ENCODE data around the gene PRR13.

PRR13 gene

GRCh38 chr12:53456654-53457366 lies 15.3 kb downstream of the PRR13 start:
- peaks cover 39% of the 10 kb centered on the region for H3K4me1 Mint-ChIP-seq
- no peak overlapping the region for H3K4me3 Mint-ChIP-seq
- ATAC-seq = no peak
- no peak overlapping the region for H3K27ac Mint-ChIP-seq
- H3K9me3 Mint-ChIP-seq = no peaks in the 10 kb centered on the region
- peaks cover 77% of the 10 kb centered on the region for H3K36me3 Mint-ChIP-seq
- H3K27me3 Mint-ChIP-seq = no peaks in the 10 kb centered on the region

GRCh38 chr12:53459097-53459496 lies 17.6 kb downstream of the PRR13 start:
- no peaks in the 10 kb centered on the region for H3K9me3 Mint-ChIP-seq
- H3K27ac Mint-ChIP-seq = no peak overlapping the region
- no peak for ATAC-seq
- H3K4me3 Mint-ChIP-seq = no peak overlapping the region
- H3K36me3 Mint-ChIP-seq = peaks cover 83% of the 10 kb centered on the region
- peaks cover 32% of the 10 kb centered on the region for H3K4me1 Mint-ChIP-seq
- no peaks in the 10 kb centered on the region for H3K27me3 Mint-ChIP-seq

GRCh38 chr12:53461059-53461458 lies 19.5 kb downstream of the PRR13 start:
- H3K27me3 Mint-ChIP-seq = no peaks in the 10 kb centered on the region
- H3K36me3 Mint-ChIP-seq = peaks cover 82% of the 10 kb centered on the region
- H3K4me3 Mint-ChIP-seq = no peak overlapping the region
- no peak for ATAC-seq
- H3K9me3 Mint-ChIP-seq = no peaks in the 10 kb centered on the region
- no peak overlapping the region for H3K27ac Mint-ChIP-seq
- H3K4me1 Mint-ChIP-seq = peaks cover 27% of the 10 kb centered on the region

- peaks cover 85% of the 10 kb centered on the region for H3K36me3 Mint-ChIP-seq
- H3K27ac Mint-ChIP-seq = no peak overlapping the region
- peaks cover 31% of the 10 kb centered on the region for H3K4me1 Mint-ChIP-seq
- no peaks in the 10 kb centered on the region for H3K27me3 Mint-ChIP-seq
- no peak overlapping the region for H3K4me3 Mint-ChIP-seq
- H3K9me3 Mint-ChIP-seq = no peaks in the 10 kb centered on the region
- ATAC-seq = no peak
These were observed 20.1 kb downstream of the PRR13 start for GRCh38 chr12:53461591-53461990.

- peaks cover 93% of the 10 kb centered on the region for H3K36me3 Mint-ChIP-seq
- no peak overlapping the region for H3K27ac Mint-ChIP-seq
- peaks cover 37% of the 10 kb centered on the region for H3K4me1 Mint-ChIP-seq
- H3K9me3 Mint-ChIP-seq = no peaks in the 10 kb centered on the region
- ATAC-seq = no peak
- H3K4me3 Mint-ChIP-seq = no peak overlapping the region
- no peaks in the 10 kb centered on the region for H3K27me3 Mint-ChIP-seq
These were observed 21.4 kb downstream of the PRR13 start for GRCh38 chr12:53462935-53463334.

- H3K9me3 Mint-ChIP-seq = no peaks in the 10 kb centered on the region
- H3K27ac Mint-ChIP-seq = no peak overlapping the region
- peaks cover 35% of the 10 kb centered on the region for H3K4me1 Mint-ChIP-seq
- H3K27me3 Mint-ChIP-seq = no peaks in the 10 kb centered on the region
- H3K4me3 Mint-ChIP-seq = no peak overlapping the region
- H3K36me3 Mint-ChIP-seq = peaks cover 92% of the 10 kb centered on the region
- no peak for ATAC-seq
These were observed 22.4 kb downstream of the PRR13 start for GRCh38 chr12:53463802-53464560.

- Mint-ChIP-seq H3K9me3 (no peaks in the 10 kb centered on the region), H3K27me3 (no peaks in the 10 kb centered on the region), H3K36me3 (peaks cover 84% of the 10 kb centered on the region), H3K4me3 (no peak overlapping the region), H3K4me1 (peaks cover 31% of the 10 kb centered on the region), H3K27ac (no peak overlapping the region)
- ATAC-seq = no peak
These were observed 23.3 kb downstream of the PRR13 start for GRCh38 chr12:53464685-53465418.

GRCh38 chr12:53465679-53466078 lies 24.1 kb downstream of the PRR13 start:
- Mint-ChIP-seq H3K36me3 (peaks cover 80% of the 10 kb centered on the region), H3K27ac (no peak overlapping the region), H3K27me3 (no peaks in the 10 kb centered on the region), H3K9me3 (no peaks in the 10 kb centered on the region), H3K4me1 (peaks cover 26% of the 10 kb centered on the region), H3K4me3 (no peak overlapping the region)
- no peak for ATAC-seq

- no peak overlapping the region for H3K27ac Mint-ChIP-seq
These were observed 25.1 kb downstream of the PRR13 start for GRCh38 chr12:53466640-53467039.

GRCh38 chr12:53467082-53467481 lies 25.5 kb downstream of the PRR13 start:
- ATAC-seq = no peak
- H3K27ac Mint-ChIP-seq = no peak overlapping the region
- H3K4me1 Mint-ChIP-seq = peaks cover 31% of the 10 kb centered on the region
- H3K27me3 Mint-ChIP-seq = no peaks in the 10 kb centered on the region
- peaks cover 79% of the 10 kb centered on the region for H3K36me3 Mint-ChIP-seq
- H3K9me3 Mint-ChIP-seq = no peaks in the 10 kb centered on the region
- no peak overlapping the region for H3K4me3 Mint-ChIP-seq

More at GRCh38 chr12:53466640-53467039, 25.1 kb downstream of the PRR13 start:
- H3K36me3 Mint-ChIP-seq = peaks cover 79% of the 10 kb centered on the region
- H3K4me1 Mint-ChIP-seq = peaks cover 27% of the 10 kb centered on the region
- ATAC-seq = no peak
- H3K4me3 Mint-ChIP-seq = no peak overlapping the region
- no peaks in the 10 kb centered on the region for H3K27me3 Mint-ChIP-seq
- no peaks in the 10 kb centered on the region for H3K9me3 Mint-ChIP-seq

- Mint-ChIP-seq H3K27ac (no peak overlapping the region), H3K36me3 (peaks cover 77% of the 10 kb centered on the region), H3K27me3 (no peaks in the 10 kb centered on the region), H3K4me1 (peaks cover 39% of the 10 kb centered on the region), H3K9me3 (no peaks in the 10 kb centered on the region), H3K4me3 (no peak overlapping the region)
- no peak for ATAC-seq
These were observed 26.3 kb downstream of the PRR13 start for GRCh38 chr12:53467880-53468279.

- Mint-ChIP-seq H3K27me3 (no peaks in the 10 kb centered on the region), H3K9me3 (no peaks in the 10 kb centered on the region), H3K4me1 (peaks cover 42% of the 10 kb centered on the region), H3K36me3 (peaks cover 74% of the 10 kb centered on the region), H3K27ac (no peak overlapping the region), H3K4me3 (no peak overlapping the region)
- no peak for ATAC-seq
These were observed 26.7 kb downstream of the PRR13 start for GRCh38 chr12:53468282-53468681.

GRCh38 chr12:53472056-53472582 lies 30.6 kb downstream of the PRR13 start:
- ATAC-seq = no peak
- Mint-ChIP-seq H3K36me3 (peaks cover 74% of the 10 kb centered on the region), H3K27me3 (no peaks in the 10 kb centered on the region), H3K9me3 (no peaks in the 10 kb centered on the region), H3K4me1 (peaks cover 44% of the 10 kb centered on the region), H3K27ac (peak overlapping the region; percentile 42), H3K4me3 (no peak overlapping the region)

- Mint-ChIP-seq H3K36me3 (peaks cover 62% of the 10 kb centered on the region), H3K27ac (peak overlapping the region; percentile 54), H3K4me3 (no peak overlapping the region), H3K9me3 (no peaks in the 10 kb centered on the region), H3K27me3 (no peaks in the 10 kb centered on the region), H3K4me1 (peaks cover 46% of the 10 kb centered on the region)
- ATAC-seq = no peak
These were observed 32.5 kb downstream of the PRR13 start for GRCh38 chr12:53474077-53474476.

GRCh38 chr12:53474819-53475218 lies 33.3 kb downstream of the PRR13 start:
- no peaks in the 10 kb centered on the region for H3K27me3 Mint-ChIP-seq
- peak overlapping the region; percentile 3 for H3K4me3 Mint-ChIP-seq
- no peaks in the 10 kb centered on the region for H3K9me3 Mint-ChIP-seq
- ATAC-seq = no peak
- peaks cover 46% of the 10 kb centered on the region for H3K4me1 Mint-ChIP-seq
- H3K36me3 Mint-ChIP-seq = peaks cover 70% of the 10 kb centered on the region
- H3K27ac Mint-ChIP-seq = peak overlapping the region; percentile 54
